ENCODE results near the gene BLID. TPM values are rescaled to one million over a fixed set of nuclear protein-coding genes. Genes with fewer than 3 reads are reported as not detected.

Gene BLID
- total RNA-seq, 1 experiment from 2014 or later = 2.0 TPM

DNA sequence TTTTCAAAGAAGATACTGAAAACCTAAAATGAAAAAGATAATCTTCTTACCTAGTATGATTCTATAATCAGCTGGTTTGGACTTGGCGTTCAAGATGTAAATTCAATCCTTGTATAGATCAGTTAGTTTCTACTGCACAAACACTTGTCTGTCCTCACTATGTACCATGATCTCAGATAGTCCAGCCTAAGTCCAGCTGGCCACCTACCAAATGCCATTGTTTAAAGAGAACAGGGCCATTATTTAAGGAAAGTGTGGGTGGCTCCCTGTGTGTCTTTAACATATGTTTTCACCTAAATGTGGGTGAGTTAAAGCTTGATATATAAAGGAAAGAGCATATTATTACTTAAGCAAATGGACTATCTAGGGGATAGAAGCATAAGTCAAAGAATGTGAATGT lies 38.6 kb downstream of the BLID start:
- DNase-seq = no peak
- no peaks in the 10 kb centered on the region for H3K79me2 ChIP-seq (ENCODE audit: low read depth)
- H3F3A ChIP-seq (ENCODE audit: insufficient read depth, low read depth) = no peaks in the 10 kb centered on the region
- no peaks in the 10 kb centered on the region for H3K36me3 ChIP-seq (ENCODE audit: low read depth)
- no peaks in the 10 kb centered on the region for H3K9me2 ChIP-seq (ENCODE audit: insufficient read depth)
- no peaks in the 10 kb centered on the region for H3K4me1 ChIP-seq (replicated peaks; ENCODE audit: insufficient read depth)
- ChIA-PET CTCF (no interaction called here), POLR2A (ENCODE audit: unreplicated experiment) (no interaction called here)
- no TSS peak for BruUV-seq (replicated peaks)
- intact Hi-C loops (cut with micrococcal nuclease; ENCODE audit: unreplicated experiment) = no loop called here
- H3K4me2 ChIP-seq = no peak overlapping the region
- H3K9me3 ChIP-seq (ENCODE audit: insufficient read depth, low read depth) = no peaks in the 10 kb centered on the region
- no peak overlapping the region for H3K27ac ChIP-seq
- no peak overlapping the region for H3K4me3 ChIP-seq
- no peaks in the 10 kb centered on the region for H3K27me3 ChIP-seq (ENCODE audit: insufficient read depth, low read depth)
- no peaks in the 10 kb centered on the region for H4K20me1 ChIP-seq (ENCODE audit: insufficient read depth)
- TF ChIP-seq EZH2 (IDR thresholded peaks at IDR 0.05; ENCODE audit: low read depth) = no peak
- TF ChIP-seq, protein P1, sequence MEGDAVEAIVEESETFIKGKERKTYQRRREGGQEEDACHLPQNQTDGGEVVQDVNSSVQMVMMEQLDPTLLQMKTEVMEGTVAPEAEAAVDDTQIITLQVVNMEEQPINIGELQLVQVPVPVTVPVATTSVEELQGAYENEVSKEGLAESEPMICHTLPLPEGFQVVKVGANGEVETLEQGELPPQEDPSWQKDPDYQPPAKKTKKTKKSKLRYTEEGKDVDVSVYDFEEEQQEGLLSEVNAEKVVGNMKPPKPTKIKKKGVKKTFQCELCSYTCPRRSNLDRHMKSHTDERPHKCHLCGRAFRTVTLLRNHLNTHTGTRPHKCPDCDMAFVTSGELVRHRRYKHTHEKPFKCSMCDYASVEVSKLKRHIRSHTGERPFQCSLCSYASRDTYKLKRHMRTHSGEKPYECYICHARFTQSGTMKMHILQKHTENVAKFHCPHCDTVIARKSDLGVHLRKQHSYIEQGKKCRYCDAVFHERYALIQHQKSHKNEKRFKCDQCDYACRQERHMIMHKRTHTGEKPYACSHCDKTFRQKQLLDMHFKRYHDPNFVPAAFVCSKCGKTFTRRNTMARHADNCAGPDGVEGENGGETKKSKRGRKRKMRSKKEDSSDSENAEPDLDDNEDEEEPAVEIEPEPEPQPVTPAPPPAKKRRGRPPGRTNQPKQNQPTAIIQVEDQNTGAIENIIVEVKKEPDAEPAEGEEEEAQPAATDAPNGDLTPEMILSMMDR (conservative IDR thresholded peaks at IDR 0.05) = no peak
- H2AFZ ChIP-seq = no peak overlapping the region

DNA sequence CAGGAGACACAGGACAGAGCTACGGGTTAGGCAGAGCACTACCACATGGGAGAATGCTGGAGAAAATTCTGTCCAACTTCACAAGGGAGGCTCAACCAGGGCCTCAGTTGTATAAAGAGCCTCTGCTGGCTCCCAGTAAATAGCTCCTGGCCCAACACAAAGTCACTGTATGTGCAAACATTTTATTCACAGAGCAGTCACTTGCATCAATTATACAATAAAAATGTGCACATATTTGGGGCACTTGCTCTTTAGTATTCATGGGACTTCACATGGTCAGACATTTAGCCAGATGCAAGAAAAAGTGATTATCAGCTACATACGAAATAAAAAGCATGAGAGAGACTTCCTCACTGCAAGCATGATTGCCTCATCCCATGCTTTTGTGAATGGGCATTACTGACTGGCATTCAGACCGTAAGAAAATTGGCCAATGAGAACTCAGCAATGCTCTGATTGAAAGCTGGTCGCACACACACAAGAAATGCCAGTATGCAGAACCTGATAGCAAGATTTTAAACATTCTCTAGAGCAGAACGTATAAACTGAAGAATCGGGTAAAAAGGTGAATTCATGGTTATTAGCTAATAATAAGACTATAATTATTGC lies 39.4 kb downstream of the BLID start:
- Histone ChIP-seq H3K27ac (no peak overlapping the region), H3K4me2 (no peak overlapping the region), H3K4me3 (no peak overlapping the region), H2AFZ (no peak overlapping the region), H4K20me1 (ENCODE audit: insufficient read depth) (no peaks in the 10 kb centered on the region), H3K36me3 (ENCODE audit: low read depth) (no peaks in the 10 kb centered on the region), H3K79me2 (ENCODE audit: low read depth) (no peaks in the 10 kb centered on the region), H3K27me3 (ENCODE audit: insufficient read depth, low read depth) (no peaks in the 10 kb centered on the region), H3K9me2 (ENCODE audit: insufficient read depth) (no peaks in the 10 kb centered on the region), H3F3A (ENCODE audit: insufficient read depth, low read depth) (no peaks in the 10 kb centered on the region), H3K4me1 (replicated peaks; ENCODE audit: insufficient read depth) (no peaks in the 10 kb centered on the region), H3K9me3 (ENCODE audit: insufficient read depth, low read depth) (no peaks in the 10 kb centered on the region)
- BruUV-seq (replicated peaks) = no TSS peak
- intact Hi-C loops (cut with micrococcal nuclease; ENCODE audit: unreplicated experiment) = no loop called here
- POLR2A ChIA-PET (ENCODE audit: unreplicated experiment) = no interaction called here
- DNase-seq = no peak
- TF ChIP-seq, protein P1 (conservative IDR thresholded peaks at IDR 0.05) = no peak
- CTCF ChIA-PET = no interaction called here

DNA sequence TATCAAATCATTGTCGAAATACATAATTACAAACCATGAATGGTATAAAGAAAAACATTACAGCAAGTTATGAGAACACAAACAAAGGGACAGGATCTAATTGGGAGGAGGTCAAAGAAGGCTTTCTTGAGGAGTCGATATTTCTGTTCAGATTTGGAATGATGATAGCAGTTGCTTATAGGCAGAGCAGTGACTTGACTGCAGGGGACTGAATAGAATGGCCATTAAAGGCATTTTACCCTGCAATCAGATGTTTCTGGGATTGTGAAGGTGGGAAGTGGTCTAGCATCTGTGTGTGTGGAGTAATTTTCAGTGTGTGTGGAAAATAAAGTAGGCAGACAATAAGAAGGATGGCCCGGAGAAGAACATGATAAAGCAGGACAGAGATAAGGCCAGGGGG lies 41.0 kb downstream of the BLID start:
- no peak overlapping the region for H2AFZ ChIP-seq
- no peaks in the 10 kb centered on the region for H3K79me2 ChIP-seq (ENCODE audit: low read depth)
- H3K4me3 ChIP-seq = no peak overlapping the region
- no peaks in the 10 kb centered on the region for H3K9me3 ChIP-seq (ENCODE audit: insufficient read depth, low read depth)
- no peak for TF ChIP-seq EZH2 (IDR thresholded peaks at IDR 0.05; ENCODE audit: low read depth)
- TF ChIP-seq, protein P1 (conservative IDR thresholded peaks at IDR 0.05) = no peak
- CTCF ChIA-PET = no interaction called here
- H3K27me3 ChIP-seq (ENCODE audit: insufficient read depth, low read depth) = no peaks in the 10 kb centered on the region
- H4K20me1 ChIP-seq (ENCODE audit: insufficient read depth) = no peaks in the 10 kb centered on the region
- H3K4me1 ChIP-seq (replicated peaks; ENCODE audit: insufficient read depth) = no peaks in the 10 kb centered on the region
- no peak for DNase-seq
- no TSS peak for BruUV-seq (replicated peaks)
- no peaks in the 10 kb centered on the region for H3F3A ChIP-seq (ENCODE audit: insufficient read depth, low read depth)
- H3K9me2 ChIP-seq (ENCODE audit: insufficient read depth) = no peaks in the 10 kb centered on the region
- H3K36me3 ChIP-seq (ENCODE audit: low read depth) = no peaks in the 10 kb centered on the region
- no peak overlapping the region for H3K4me2 ChIP-seq
- POLR2A ChIA-PET (ENCODE audit: unreplicated experiment) = no interaction called here
- intact Hi-C loops (cut with micrococcal nuclease; ENCODE audit: unreplicated experiment) = no loop called here
- no peak overlapping the region for H3K27ac ChIP-seq

Data from PC-9 (cell line).